ENCODE data around the gene ANKRD11.
A peak's percentile ranks its signal among the peaks of the same experiment; 100 is the strongest.

ANKRD11 gene

DNA sequence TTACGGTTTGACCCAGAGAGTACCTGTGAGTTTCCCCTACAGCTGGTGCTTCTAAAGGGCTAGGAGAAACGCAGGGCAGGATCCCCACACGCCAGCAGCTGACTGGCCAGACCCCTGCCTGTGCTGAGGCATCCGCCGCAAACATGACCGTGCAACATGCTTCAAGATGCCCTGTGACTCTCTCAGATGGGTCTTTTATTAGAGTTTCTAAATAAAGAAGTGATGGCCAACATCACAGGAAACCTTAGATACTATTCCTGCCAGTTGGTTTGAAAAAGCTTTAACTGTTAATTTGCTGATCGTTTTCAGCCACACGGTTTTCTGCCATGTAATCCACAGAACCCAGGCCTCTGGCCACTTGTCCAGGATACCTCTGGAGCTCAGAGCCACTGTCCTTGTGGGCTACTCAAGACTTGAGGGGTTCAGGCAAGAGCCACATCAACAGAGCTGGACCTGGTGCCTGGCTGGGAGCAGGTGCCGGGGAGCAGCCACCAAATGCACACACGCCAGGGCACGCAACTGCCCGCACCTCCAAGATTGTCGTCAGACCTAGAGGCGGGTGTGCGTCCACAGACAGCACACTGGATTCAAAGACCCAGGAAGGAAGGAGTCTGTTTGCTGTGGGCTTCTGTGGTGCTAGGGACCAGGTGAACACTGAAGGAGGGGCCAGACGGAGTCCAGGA, 154.4 kb downstream of the ANKRD11 start:
- Histone ChIP-seq H3K27ac (ENCODE audit: low read length, poor library complexity, severe bottlenecking) (no peak overlapping the region), H2BK12ac (ENCODE audit: low read length in 2 of 2) (no peak overlapping the region), H3K4me2 (ENCODE audit: low read length, poor library complexity, severe bottlenecking) (no peak overlapping the region), H2BK120ac (ENCODE audit: low read depth, low read length) (no peak overlapping the region), H3K4ac (ENCODE audit: low read depth in 1 of 2, low read length in 2 of 2) (no peak overlapping the region), H3K14ac (ENCODE audit: low read length in 2 of 2) (peak overlapping the region in 1 of 2 experiments; percentile 68), H2AK5ac (ENCODE audit: low read length, severe bottlenecking) (no peak overlapping the region), H3K27me3 (ENCODE audit: control insufficient read depth in 1 of 2, insufficient read depth in 1 of 2, low read length in 2 of 2) (no peaks in the 10 kb centered on the region), H3K4me3 (ENCODE audit: insufficient read depth in 1 of 2, low read depth in 1 of 2, low read length in 2 of 2) (no peak overlapping the region), H3K9me3 (ENCODE audit: control insufficient read depth, low read length) (no peaks in the 10 kb centered on the region), H2BK15ac (ENCODE audit: low read depth, poor library complexity, severe bottlenecking) (no peak overlapping the region), H3K36me3 (ENCODE audit: control insufficient read depth in 1 of 2, insufficient read depth in 2 of 2, low read depth in 1 of 2, low read length in 2 of 2) (peaks cover 4 to 18% of the 10 kb centered on the region in 2 experiments), H4K91ac (ENCODE audit: low read length) (no peak overlapping the region), H2AFZ (ENCODE audit: low read depth, low read length) (no peak overlapping the region), H4K8ac (ENCODE audit: low read length) (no peak overlapping the region), H3K4me1 (ENCODE audit: control insufficient read depth, insufficient read depth, low read depth, low read length) (peaks cover 40% of the 10 kb centered on the region), H3K79me1 (replicated peaks; ENCODE audit: low read length, poor library complexity, severe bottlenecking) (peaks cover 21% of the 10 kb centered on the region), H3K9ac (ENCODE audit: low read length) (no peak overlapping the region), H2BK5ac (ENCODE audit: low read depth, low read length, poor library complexity, severe bottlenecking) (no peak overlapping the region), H3K18ac (ENCODE audit: low read depth in 1 of 2, low read length in 2 of 2) (peak overlapping the region in 1 of 2 experiments; percentile 11), H3K23ac (ENCODE audit: low read length in 2 of 2) (peak overlapping the region in 1 of 2 experiments; percentile 9)
- WGBS = 91% methylated on average over 15 of the region's 16 CpGs
- no peak for DNase-seq

- H2BK5ac ChIP-seq (ENCODE audit: low read depth, low read length, poor library complexity, severe bottlenecking) = no peak overlapping the region
- DNase-seq = no peak
- no peak overlapping the region for H3K27ac ChIP-seq (ENCODE audit: low read length, poor library complexity, severe bottlenecking)
- peak overlapping the region in 1 of 2 experiments; percentile 94 for H3K14ac ChIP-seq (ENCODE audit: low read length in 2 of 2)
- no peak overlapping the region for H3K18ac ChIP-seq (ENCODE audit: low read depth in 1 of 2, low read length in 2 of 2)
- H3K27me3 ChIP-seq (ENCODE audit: control insufficient read depth in 1 of 2, insufficient read depth in 1 of 2, low read length in 2 of 2) = no peaks in the 10 kb centered on the region
- H3K36me3 ChIP-seq (ENCODE audit: control insufficient read depth in 1 of 2, insufficient read depth in 2 of 2, low read depth in 1 of 2, low read length in 2 of 2) = peaks cover 4 to 18% of the 10 kb centered on the region in 2 experiments
- no peak overlapping the region for H2BK120ac ChIP-seq (ENCODE audit: low read depth, low read length)
- peak overlapping the region; percentile 3 for H4K91ac ChIP-seq (ENCODE audit: low read length)
- H3K9me3 ChIP-seq (ENCODE audit: control insufficient read depth, low read length) = no peaks in the 10 kb centered on the region
- H3K4me2 ChIP-seq (ENCODE audit: low read length, poor library complexity, severe bottlenecking) = no peak overlapping the region
- WGBS = 89% methylated on average over 22 of the region's 22 CpGs
- H3K23ac ChIP-seq (ENCODE audit: low read length in 2 of 2) = no peak overlapping the region
- H3K9ac ChIP-seq (ENCODE audit: low read length) = peak overlapping the region; percentile 59
- no peak overlapping the region for H3K4me3 ChIP-seq (ENCODE audit: insufficient read depth in 1 of 2, low read depth in 1 of 2, low read length in 2 of 2)
- H2BK15ac ChIP-seq (ENCODE audit: low read depth, poor library complexity, severe bottlenecking) = no peak overlapping the region
- no peak overlapping the region for H2BK12ac ChIP-seq (ENCODE audit: low read length in 2 of 2)
- H4K8ac ChIP-seq (ENCODE audit: low read length) = peak overlapping the region; percentile 5
- H2AK5ac ChIP-seq (ENCODE audit: low read length, severe bottlenecking) = no peak overlapping the region
- peaks cover 42% of the 10 kb centered on the region for H3K4me1 ChIP-seq (ENCODE audit: control insufficient read depth, insufficient read depth, low read depth, low read length)
- H3K79me1 ChIP-seq (replicated peaks; ENCODE audit: low read length, poor library complexity, severe bottlenecking) = peaks cover 21% of the 10 kb centered on the region
- no peak overlapping the region for H2AFZ ChIP-seq (ENCODE audit: low read depth, low read length)
- H3K4ac ChIP-seq (ENCODE audit: low read depth in 1 of 2, low read length in 2 of 2) = no peak overlapping the region
These were observed 155.2 kb downstream of the ANKRD11 start for GRCh38 chr16:89334988-89335802.

DNA sequence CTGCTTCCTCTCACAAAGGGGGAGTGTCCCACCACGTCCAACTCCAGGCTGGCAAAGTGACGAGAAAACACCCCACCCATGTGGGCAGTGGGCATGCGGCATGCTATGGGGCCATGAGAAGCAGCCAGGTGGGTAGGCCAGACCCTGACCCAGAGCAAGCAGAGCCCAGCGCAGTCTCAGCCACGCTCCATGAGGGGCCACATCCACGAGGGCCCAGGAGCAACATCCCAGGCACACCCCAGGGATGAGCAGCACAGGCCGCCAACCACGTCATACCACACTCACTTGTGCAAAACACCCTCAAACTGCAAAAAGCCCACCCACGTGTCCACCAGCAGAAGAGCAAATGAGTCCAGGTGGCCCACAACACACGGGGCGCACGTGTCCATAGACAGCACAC, 155.9 kb downstream of the ANKRD11 start:
- Histone ChIP-seq H4K91ac (ENCODE audit: low read length) (peak overlapping the region; percentile 14), H3K79me1 (replicated peaks; ENCODE audit: low read length, poor library complexity, severe bottlenecking) (peaks cover 21% of the 10 kb centered on the region), H3K4me1 (ENCODE audit: control insufficient read depth, insufficient read depth, low read depth, low read length) (peaks cover 47% of the 10 kb centered on the region), H3K27me3 (ENCODE audit: control insufficient read depth in 1 of 2, insufficient read depth in 1 of 2, low read length in 2 of 2) (no peaks in the 10 kb centered on the region), H2BK5ac (ENCODE audit: low read depth, low read length, poor library complexity, severe bottlenecking) (no peak overlapping the region), H3K9ac (ENCODE audit: low read length) (peak overlapping the region; percentile 59), H3K4me3 (ENCODE audit: insufficient read depth in 1 of 2, low read depth in 1 of 2, low read length in 2 of 2) (no peak overlapping the region), H2AK5ac (ENCODE audit: low read length, severe bottlenecking) (peak overlapping the region; percentile 13), H3K18ac (ENCODE audit: low read depth in 1 of 2, low read length in 2 of 2) (peak overlapping the region in 1 of 2 experiments; percentile 82), H3K36me3 (ENCODE audit: control insufficient read depth in 1 of 2, insufficient read depth in 2 of 2, low read depth in 1 of 2, low read length in 2 of 2) (peaks cover 0 to 18% of the 10 kb centered on the region in 2 experiments), H2BK12ac (ENCODE audit: low read length in 2 of 2) (peak overlapping the region in 1 of 2 experiments; percentile 64), H3K23ac (ENCODE audit: low read length in 2 of 2) (peak overlapping the region in 1 of 2 experiments; percentile 71), H4K8ac (ENCODE audit: low read length) (peak overlapping the region; percentile 50), H3K27ac (ENCODE audit: low read length, poor library complexity, severe bottlenecking) (no peak overlapping the region), H3K4me2 (ENCODE audit: low read length, poor library complexity, severe bottlenecking) (no peak overlapping the region), H3K4ac (ENCODE audit: low read depth in 1 of 2, low read length in 2 of 2) (peak overlapping the region in 1 of 2 experiments; percentile 47), H2BK120ac (ENCODE audit: low read depth, low read length) (no peak overlapping the region), H3K14ac (ENCODE audit: low read length in 2 of 2) (peak overlapping the region in 1 of 2 experiments; percentile 94), H2BK15ac (ENCODE audit: low read depth, poor library complexity, severe bottlenecking) (no peak overlapping the region), H2AFZ (ENCODE audit: low read depth, low read length) (no peak overlapping the region), H3K9me3 (ENCODE audit: control insufficient read depth, low read length) (no peaks in the 10 kb centered on the region)
- 88% methylated on average over 12 of the region's 12 CpGs for WGBS
- no peak for DNase-seq

GRCh38 chr16:89334050-89334449, 156.3 kb downstream of the ANKRD11 start:
- no peak overlapping the region for H2BK15ac ChIP-seq (ENCODE audit: low read depth, poor library complexity, severe bottlenecking)
- H4K8ac ChIP-seq (ENCODE audit: low read length) = no peak overlapping the region
- peak overlapping the region; percentile 59 for H3K9ac ChIP-seq (ENCODE audit: low read length)
- H2BK5ac ChIP-seq (ENCODE audit: low read depth, low read length, poor library complexity, severe bottlenecking) = no peak overlapping the region
- no peaks in the 10 kb centered on the region for H3K9me3 ChIP-seq (ENCODE audit: control insufficient read depth, low read length)
- H3K27me3 ChIP-seq (ENCODE audit: control insufficient read depth in 1 of 2, insufficient read depth in 1 of 2, low read length in 2 of 2) = no peaks in the 10 kb centered on the region
- peaks cover 18% of the 10 kb centered on the region for H3K79me1 ChIP-seq (replicated peaks; ENCODE audit: low read length, poor library complexity, severe bottlenecking)
- peaks cover 0 to 18% of the 10 kb centered on the region in 2 experiments for H3K36me3 ChIP-seq (ENCODE audit: control insufficient read depth in 1 of 2, insufficient read depth in 2 of 2, low read depth in 1 of 2, low read length in 2 of 2)
- H3K4me2 ChIP-seq (ENCODE audit: low read length, poor library complexity, severe bottlenecking) = no peak overlapping the region
- H2AFZ ChIP-seq (ENCODE audit: low read depth, low read length) = no peak overlapping the region
- WGBS = 70% methylated on average over 2 of the region's 2 CpGs
- no peak overlapping the region for H2BK120ac ChIP-seq (ENCODE audit: low read depth, low read length)
- DNase-seq = no peak
- peak overlapping the region in 1 of 2 experiments; percentile 47 for H3K4ac ChIP-seq (ENCODE audit: low read depth in 1 of 2, low read length in 2 of 2)
- H2BK12ac ChIP-seq (ENCODE audit: low read length in 2 of 2) = peak overlapping the region in 1 of 2 experiments; percentile 64
- no peak overlapping the region for H2AK5ac ChIP-seq (ENCODE audit: low read length, severe bottlenecking)
- H3K4me3 ChIP-seq (ENCODE audit: insufficient read depth in 1 of 2, low read depth in 1 of 2, low read length in 2 of 2) = no peak overlapping the region
- H4K91ac ChIP-seq (ENCODE audit: low read length) = peak overlapping the region; percentile 14
- no peak overlapping the region for H3K27ac ChIP-seq (ENCODE audit: low read length, poor library complexity, severe bottlenecking)
- H3K18ac ChIP-seq (ENCODE audit: low read depth in 1 of 2, low read length in 2 of 2) = peak overlapping the region in 1 of 2 experiments; percentile 82
- peak overlapping the region in 1 of 2 experiments; percentile 94 for H3K14ac ChIP-seq (ENCODE audit: low read length in 2 of 2)
- H3K23ac ChIP-seq (ENCODE audit: low read length in 2 of 2) = peak overlapping the region in 1 of 2 experiments; percentile 71
- H3K4me1 ChIP-seq (ENCODE audit: control insufficient read depth, insufficient read depth, low read depth, low read length) = peaks cover 48% of the 10 kb centered on the region

Measured in mesenchymal stem cell (in vitro differentiated cells and primary cell).